Common myeloid progenitor, CD34-positive (primary cell): ENCODE measurements around the gene PHF10.

Experiments
- CTCF ChIA-PET: fragments of 350-600 bp; sonication (Branson Sonifier 250); formaldehyde crosslinking; loops from one replicate; lab custom pipeline; 2021; ENCODE audit warnings: antibody characterized with exemption; lab: Charles Lee
- POLR2A ChIA-PET: fragments of 350-600 bp; sonication (Branson Sonifier 250); formaldehyde crosslinking; loops from one replicate; lab custom pipeline; 2021; ENCODE audit warnings: antibody characterized with exemption; lab: Charles Lee
- DNase-seq, 3 donors: peaks; one replicate each; pipeline versions ENCODE4 v3.0.0 to v3.0.0-alpha.2; 2013
- H3K27ac ChIP-seq, 2 experiments: 1 replicate in 1 of 2; 2 replicates in 1 of 2; pipeline ENCODE4 v1.7.0; 2013; ENCODE audit warnings: inconsistent platforms in 2 of 2, low read length in 2 of 2, mild to moderate bottlenecking in 2 of 2, low read depth in 1 of 2, moderate library complexity in 1 of 2; ENCODE audit not compliant: severe bottlenecking in 2 of 2, insufficient read depth in 1 of 2, poor library complexity in 1 of 2
- H3K27me3 ChIP-seq, 5 experiments: replicated peaks in 2 of 5; 1 replicate in 3 of 5; 2 replicates in 2 of 5; pipeline versions ENCODE4 v1.6.1 to v1.7.0; 2013; ENCODE audit warnings: low read length in 4 of 5, mild to moderate bottlenecking in 2 of 5, moderate library complexity in 2 of 5, inconsistent platforms in 1 of 5; ENCODE audit not compliant: insufficient read depth in 5 of 5, control insufficient read depth in 4 of 5
- H3K36me3 ChIP-seq, 4 experiments: 1 replicate in 2 of 4; 2 replicates in 2 of 4; pipeline versions ENCODE4 v1.6.1 to v1.7.0; 2013; ENCODE audit warnings: low read length in 3 of 4, control low read depth in 1 of 4, mild to moderate bottlenecking in 1 of 4; ENCODE audit not compliant: control insufficient read depth in 4 of 4, insufficient read depth in 4 of 4
- H3K4me1 ChIP-seq, 4 experiments: 1 replicate in 3 of 4; 2 replicates in 1 of 4; pipeline versions ENCODE4 v1.6.1 to v1.7.1; 2013; ENCODE audit warnings: low read length in 3 of 4, mild to moderate bottlenecking in 3 of 4, control low read depth in 1 of 4, inconsistent platforms in 1 of 4, moderate library complexity in 1 of 4; ENCODE audit not compliant: control insufficient read depth in 4 of 4, insufficient read depth in 4 of 4; ENCODE audit errors: control extremely low read depth in 1 of 4
- H3K4me3 ChIP-seq, 7 experiments: 1 replicate in 4 of 7; 2 replicates in 3 of 7; pipeline versions ENCODE4 v1.5.1 to v1.7.0; 2013; ENCODE audit warnings: mild to moderate bottlenecking in 7 of 7, low read length in 6 of 7, moderate library complexity in 6 of 7, inconsistent platforms in 2 of 7, low read depth in 2 of 7, control low read depth in 1 of 7; ENCODE audit not compliant: insufficient read depth in 4 of 7, control insufficient read depth in 1 of 7; ENCODE audit errors: extremely low read depth in 1 of 7
- H3K9me3 ChIP-seq, 5 experiments: 1 replicate in 4 of 5; 2 replicates in 1 of 5; pipeline versions ENCODE4 v1.6.1 to v1.7.1; 2013; ENCODE audit warnings: low read length in 4 of 5, mild to moderate bottlenecking in 2 of 5, inconsistent platforms in 1 of 5, low read depth in 1 of 5, moderate library complexity in 1 of 5; ENCODE audit not compliant: control insufficient read depth in 4 of 5, insufficient read depth in 2 of 5; ENCODE audit errors: control extremely low read depth in 1 of 5
- WGBS: methylation state at CpG from one replicate; pipeline ENCODE4 v1.1.5; 2013; ENCODE audit not compliant: insufficient coverage; 5-methylcytosine and 5-hydroxymethylcytosine counted together

Gene PHF10

GRCh38 chr6:169738976-169739529 lies 14.8 kb upstream of the PHF10 start:
- WGBS, result no CpG with 5 or more reads among the region's 2 CpGs
- H3K4me3 ChIP-seq, result no peak overlapping the region
- H3K27ac ChIP-seq, result no peak overlapping the region
- POLR2A ChIA-PET, result no interaction called here
- H3K9me3 ChIP-seq, result no peaks in the 10 kb centered on the region
- no peaks in the 10 kb centered on the region for H3K36me3 ChIP-seq
- DNase-seq, result no peak
- CTCF ChIA-PET, result no interaction called here
- no peaks in the 10 kb centered on the region for H3K4me1 ChIP-seq
- H3K27me3 ChIP-seq, result no peaks in the 10 kb centered on the region

GRCh38 chr6:169738204-169738975 lies 14.1 kb upstream of the PHF10 start:
- Histone ChIP-seq H3K27me3 (no peaks in the 10 kb centered on the region), H3K4me3 (no peak overlapping the region), H3K9me3 (no peaks in the 10 kb centered on the region), H3K4me1 (no peaks in the 10 kb centered on the region), H3K36me3 (no peaks in the 10 kb centered on the region), H3K27ac (no peak overlapping the region)
- CTCF ChIA-PET, result no interaction called here
- 95% methylated on average over 7 of the region's 9 CpGs for WGBS
- no peak for DNase-seq
- POLR2A ChIA-PET, result no interaction called here

GRCh38 chr6:169729961-169730360 lies 5.7 kb upstream of the PHF10 start:
- no peak overlapping the region for H3K4me3 ChIP-seq
- H3K36me3 ChIP-seq, result no peaks in the 10 kb centered on the region
- H3K4me1 ChIP-seq, result peaks cover 6 to 9% (median 9%) of the 10 kb centered on the region in 4 experiments
- POLR2A ChIA-PET, result no interaction called here
- H3K27ac ChIP-seq, result no peak overlapping the region
- CTCF ChIA-PET, result no interaction called here
- no peak for DNase-seq
- no peaks in the 10 kb centered on the region for H3K9me3 ChIP-seq
- no peaks in the 10 kb centered on the region for H3K27me3 ChIP-seq

- no peak overlapping the region for H3K4me3 ChIP-seq
- no peaks in the 10 kb centered on the region for H3K9me3 ChIP-seq
- no peak overlapping the region for H3K27ac ChIP-seq
- ChIA-PET CTCF (interaction anchor here (1.0 to 1.3 kb wide), 3 partner anchors 8 to 25 kb away, joined by 3 to 4 read pairs (median 4); partner anchors contain the start of genes DYNLT2 and ERMARD), POLR2A (interaction anchor here (0.7 kb wide), 1 partner anchor 279 kb away, joined by 3 read pairs; no protein-coding TSS in a partner anchor)
- peaks cover 11 to 26% (median 21%) of the 10 kb centered on the region in 4 experiments for H3K4me1 ChIP-seq
- no peak for DNase-seq
- H3K27me3 ChIP-seq, result no peaks in the 10 kb centered on the region
- H3K36me3 ChIP-seq, result no peaks in the 10 kb centered on the region
Measured at GRCh38 chr6:169726963-169727362, 2.7 kb upstream of the PHF10 start.

GRCh38 chr6:169726049-169726400 lies 1.7 kb upstream of the PHF10 start:
- no peak for DNase-seq
- peaks cover 13 to 35% (median 27%) of the 10 kb centered on the region in 4 experiments for H3K4me1 ChIP-seq
- ChIA-PET POLR2A (no interaction called here), CTCF (interaction anchor here (1.0 to 1.7 kb wide), 4 partner anchors 9 to 27 kb away, joined by 3 to 6 read pairs (median 4); partner anchors contain the start of genes DYNLT2 and ERMARD)
- no CpG with 5 or more reads among the region's 1 CpG for WGBS
- no peaks in the 10 kb centered on the region for H3K27me3 ChIP-seq
- no peaks in the 10 kb centered on the region for H3K9me3 ChIP-seq
- H3K27ac ChIP-seq, result no peak overlapping the region
- H3K4me3 ChIP-seq, result no peak overlapping the region
- no peaks in the 10 kb centered on the region for H3K36me3 ChIP-seq

- peak overlapping the region in 1 of 2 experiments; percentile 43 for H3K27ac ChIP-seq
- CTCF ChIA-PET, result interaction anchor here (1.2 to 1.7 kb wide), 3 partner anchors 9 to 28 kb away, joined by 3 to 6 read pairs (median 3); partner anchors contain the start of genes DYNLT2 and ERMARD
- no peaks in the 10 kb centered on the region for H3K9me3 ChIP-seq
- H3K4me1 ChIP-seq, result peaks cover 13 to 38% (median 27%) of the 10 kb centered on the region in 4 experiments
- no peaks in the 10 kb centered on the region for H3K36me3 ChIP-seq
- POLR2A ChIA-PET, result interaction anchor here (1.4 to 2.9 kb wide), 2 partner anchors 23 to 27 kb away, joined by 5 to 13 read pairs; partner anchors contain the start of genes C6orf120, DYNLT2, ERMARD and WDR27
- peak; percentile 19 to 52 (median 37) for DNase-seq
- H3K27me3 ChIP-seq, result no peaks in the 10 kb centered on the region
- peak overlapping the region; percentile 64 to 83 (median 78) for H3K4me3 ChIP-seq
- 32% methylated on average over 16 of the region's 29 CpGs for WGBS
Measured at GRCh38 chr6:169725125-169726048, 1.1 kb upstream of the PHF10 start.
